ENCODE measurements around the gene IL1RAPL1.

The IL1RAPL1 gene

DNA sequence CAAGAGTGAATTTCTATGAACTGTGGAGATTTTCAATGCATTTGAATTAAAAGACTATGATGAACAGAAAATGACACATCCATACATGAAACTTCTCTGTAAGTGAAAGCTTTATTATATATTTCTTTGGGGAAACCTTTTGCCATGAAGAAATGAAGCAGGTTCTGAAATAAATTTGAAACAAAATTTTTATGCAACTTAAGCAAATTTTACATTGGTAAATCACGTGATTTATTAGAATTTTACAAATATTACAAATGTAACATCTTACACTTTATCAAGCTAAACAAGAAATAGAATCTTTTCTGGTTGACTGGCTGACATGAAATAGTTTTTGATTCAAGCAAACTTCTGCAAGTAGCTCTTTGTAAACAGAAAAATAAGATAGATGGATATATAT is 131.2 kb downstream of the IL1RAPL1 start:
- no peak for DNase-seq (ENCODE audit: low read depth)

DNA sequence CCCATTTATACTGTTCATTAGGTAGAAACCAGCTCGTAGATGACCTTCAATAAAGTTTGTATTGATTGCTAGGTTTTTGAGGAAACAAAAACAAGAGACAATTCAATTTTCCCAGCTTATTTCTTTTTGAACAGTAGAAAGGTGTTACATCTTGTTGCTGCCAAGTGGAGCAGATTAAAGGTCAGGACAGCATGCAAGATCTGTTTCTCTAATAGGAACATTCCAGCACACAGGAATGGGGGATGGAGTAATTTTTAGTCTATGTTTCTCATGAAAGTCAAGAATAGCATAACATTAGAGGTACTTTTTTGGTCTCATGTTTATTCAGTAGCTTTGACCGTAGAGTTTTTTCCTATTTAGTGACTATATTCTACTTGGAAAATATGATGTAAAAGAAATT is 132.4 kb downstream of the IL1RAPL1 start:
- TF ChIP-seq, protein P1, sequence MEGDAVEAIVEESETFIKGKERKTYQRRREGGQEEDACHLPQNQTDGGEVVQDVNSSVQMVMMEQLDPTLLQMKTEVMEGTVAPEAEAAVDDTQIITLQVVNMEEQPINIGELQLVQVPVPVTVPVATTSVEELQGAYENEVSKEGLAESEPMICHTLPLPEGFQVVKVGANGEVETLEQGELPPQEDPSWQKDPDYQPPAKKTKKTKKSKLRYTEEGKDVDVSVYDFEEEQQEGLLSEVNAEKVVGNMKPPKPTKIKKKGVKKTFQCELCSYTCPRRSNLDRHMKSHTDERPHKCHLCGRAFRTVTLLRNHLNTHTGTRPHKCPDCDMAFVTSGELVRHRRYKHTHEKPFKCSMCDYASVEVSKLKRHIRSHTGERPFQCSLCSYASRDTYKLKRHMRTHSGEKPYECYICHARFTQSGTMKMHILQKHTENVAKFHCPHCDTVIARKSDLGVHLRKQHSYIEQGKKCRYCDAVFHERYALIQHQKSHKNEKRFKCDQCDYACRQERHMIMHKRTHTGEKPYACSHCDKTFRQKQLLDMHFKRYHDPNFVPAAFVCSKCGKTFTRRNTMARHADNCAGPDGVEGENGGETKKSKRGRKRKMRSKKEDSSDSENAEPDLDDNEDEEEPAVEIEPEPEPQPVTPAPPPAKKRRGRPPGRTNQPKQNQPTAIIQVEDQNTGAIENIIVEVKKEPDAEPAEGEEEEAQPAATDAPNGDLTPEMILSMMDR (IDR thresholded peaks at IDR 0.05; ENCODE audit: low read depth, low read length) = no peak
- no peak for TF ChIP-seq MYC (IDR thresholded peaks at IDR 0.05; ENCODE audit: low read depth, low read length)
- TF ChIP-seq POLR2A (IDR thresholded peaks at IDR 0.05; ENCODE audit: extremely low read depth, insufficient read length) = no peak
- TF ChIP-seq, protein P2, sequence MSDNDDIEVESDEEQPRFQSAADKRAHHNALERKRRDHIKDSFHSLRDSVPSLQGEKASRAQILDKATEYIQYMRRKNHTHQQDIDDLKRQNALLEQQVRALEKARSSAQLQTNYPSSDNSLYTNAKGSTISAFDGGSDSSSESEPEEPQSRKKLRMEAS (IDR thresholded peaks at IDR 0.05; ENCODE audit: low read depth, low read length) = no peak
- no peak for DNase-seq (ENCODE audit: low read depth)
- H3K4me3 ChIP-seq (ENCODE audit: low read depth, low read length) = no peak overlapping the region

More for the DNA sequence above, 131.2 kb downstream of the IL1RAPL1 start:
- no peak overlapping the region for H3K4me3 ChIP-seq (ENCODE audit: low read depth, low read length)
- TF ChIP-seq POLR2A (IDR thresholded peaks at IDR 0.05; ENCODE audit: extremely low read depth, insufficient read length) = no peak
- TF ChIP-seq, protein P1 (IDR thresholded peaks at IDR 0.05; ENCODE audit: low read depth, low read length) = no peak
- no peak for TF ChIP-seq MYC (IDR thresholded peaks at IDR 0.05; ENCODE audit: low read depth, low read length)
- TF ChIP-seq, protein P2 (IDR thresholded peaks at IDR 0.05; ENCODE audit: low read depth, low read length) = no peak

DNA sequence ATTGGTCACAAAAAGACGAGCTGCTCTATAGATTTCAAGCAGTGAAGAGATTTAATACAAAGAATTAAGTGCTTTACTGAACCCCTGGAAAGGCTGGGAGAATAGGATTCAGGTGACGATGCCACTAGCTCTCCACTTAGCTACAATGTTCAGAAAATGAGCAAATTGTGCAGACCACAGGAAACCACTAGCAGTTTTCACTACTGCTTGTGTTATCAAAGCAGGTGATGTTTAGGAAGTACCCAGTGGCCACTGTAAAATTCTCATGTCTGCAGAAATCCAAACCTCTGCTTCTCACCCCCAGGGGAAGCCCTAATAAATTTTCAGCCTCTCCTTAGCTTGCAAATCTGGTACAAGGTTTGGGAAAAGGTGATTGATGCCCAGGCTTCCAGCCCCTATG is 165.1 kb downstream of the IL1RAPL1 start:
- TF ChIP-seq POLR2A (IDR thresholded peaks at IDR 0.05; ENCODE audit: extremely low read depth, insufficient read length) = no peak
- TF ChIP-seq, protein P1 (IDR thresholded peaks at IDR 0.05; ENCODE audit: low read depth, low read length) = no peak
- no peak for TF ChIP-seq MYC (IDR thresholded peaks at IDR 0.05; ENCODE audit: low read depth, low read length)
- TF ChIP-seq, protein P2 (IDR thresholded peaks at IDR 0.05; ENCODE audit: low read depth, low read length) = no peak
- H3K4me3 ChIP-seq (ENCODE audit: low read depth, low read length) = no peak overlapping the region
- DNase-seq (ENCODE audit: low read depth) = no peak

DNA sequence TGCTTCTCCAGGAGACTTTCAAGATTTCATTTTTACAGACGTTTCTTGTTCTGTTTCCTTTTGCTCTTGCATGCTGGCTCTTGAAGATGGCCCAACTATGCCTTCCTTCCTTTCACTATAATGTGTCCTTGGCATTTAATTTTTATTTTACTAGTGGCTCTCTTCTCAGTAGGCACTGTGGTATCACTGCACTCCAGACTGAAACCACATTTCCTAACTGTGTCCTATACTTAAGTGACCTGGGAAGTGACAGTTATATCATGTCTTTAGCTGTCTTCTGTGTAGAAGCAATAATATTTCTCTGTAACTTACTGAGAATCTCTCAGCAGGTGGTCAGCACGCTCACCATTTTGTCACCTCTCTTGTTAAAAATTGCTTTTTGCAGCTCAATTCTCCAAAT is 168.9 kb downstream of the IL1RAPL1 start:
- no peak for DNase-seq (ENCODE audit: low read depth)
- H3K4me3 ChIP-seq (ENCODE audit: low read depth, low read length) = no peak overlapping the region
- TF ChIP-seq, protein P1 (IDR thresholded peaks at IDR 0.05; ENCODE audit: low read depth, low read length) = no peak
- TF ChIP-seq, protein P2 (IDR thresholded peaks at IDR 0.05; ENCODE audit: low read depth, low read length) = no peak
- TF ChIP-seq MYC (IDR thresholded peaks at IDR 0.05; ENCODE audit: low read depth, low read length) (no peak), POLR2A (IDR thresholded peaks at IDR 0.05; ENCODE audit: extremely low read depth, insufficient read length) (no peak)

DNA sequence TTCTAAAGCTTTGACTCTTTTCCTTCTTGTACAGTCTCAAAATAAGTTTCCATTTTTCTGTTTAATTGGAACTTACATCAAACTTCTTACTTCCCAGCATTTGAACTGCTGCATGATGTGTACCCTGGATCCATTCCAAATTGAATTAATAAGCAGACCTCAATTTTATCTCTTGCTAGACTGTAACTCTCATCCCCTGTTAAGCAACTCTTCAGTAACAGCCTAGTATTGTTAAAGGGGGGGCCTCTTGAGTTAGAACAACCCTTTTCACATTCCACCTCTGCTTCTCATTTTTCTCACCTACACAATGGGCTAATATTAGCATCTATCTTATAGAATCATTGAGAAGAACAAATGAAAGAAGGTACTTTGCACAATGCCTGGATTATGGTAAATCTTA is 169.4 kb downstream of the IL1RAPL1 start:
- no peak for TF ChIP-seq MYC (IDR thresholded peaks at IDR 0.05; ENCODE audit: low read depth, low read length)
- TF ChIP-seq POLR2A (IDR thresholded peaks at IDR 0.05; ENCODE audit: extremely low read depth, insufficient read length) = no peak
- TF ChIP-seq, protein P1 (IDR thresholded peaks at IDR 0.05; ENCODE audit: low read depth, low read length) = no peak
- TF ChIP-seq, protein P2 (IDR thresholded peaks at IDR 0.05; ENCODE audit: low read depth, low read length) = no peak
- no peak for DNase-seq (ENCODE audit: low read depth)
- H3K4me3 ChIP-seq (ENCODE audit: low read depth, low read length) = no peak overlapping the region

All from NB4 (cell line).